ENCODE results near the gene EXOC6B.

DNA sequence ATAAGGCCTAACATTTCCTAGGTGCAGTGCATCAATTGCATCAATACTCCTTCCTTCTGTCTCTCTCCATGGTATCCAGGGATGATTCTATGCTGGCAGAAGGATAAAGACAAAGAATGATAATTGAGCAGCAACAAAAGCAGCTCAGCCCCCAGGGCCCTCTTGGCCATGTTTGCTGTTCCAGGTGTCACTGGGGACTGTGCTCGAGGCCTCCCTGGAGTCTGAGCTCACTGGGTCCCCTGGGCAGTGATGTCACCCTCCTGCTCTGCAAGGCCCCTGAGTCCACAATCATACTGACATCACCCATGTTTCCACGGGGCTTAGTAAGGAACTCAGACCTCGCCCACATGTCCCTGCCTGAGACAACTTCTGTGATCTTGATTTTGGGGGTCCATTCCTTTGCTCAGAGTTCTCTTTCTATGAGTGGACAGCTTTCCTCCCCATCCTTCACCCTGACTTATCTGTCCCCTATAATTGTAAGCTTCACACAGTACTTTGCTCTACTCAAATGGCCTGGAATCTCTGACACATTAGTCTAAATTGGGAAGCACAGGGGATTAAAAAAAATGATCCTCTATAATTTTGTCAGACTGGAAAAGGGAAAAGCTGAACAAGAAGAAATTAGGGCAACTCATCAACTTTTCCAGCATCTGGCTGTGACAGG lies 15.8 kb upstream of the EXOC6B start:
- TF ChIP-seq POLR2A (IDR thresholded peaks at IDR 0.05; ENCODE audit: low read depth, low read length) (no peak), POLR2AphosphoS5 (IDR thresholded peaks at IDR 0.05; ENCODE audit: low read depth, low read length) (no peak), TAF1 (IDR thresholded peaks at IDR 0.05; ENCODE audit: low read depth, low read length) (no peak), SPI1 (IDR thresholded peaks at IDR 0.05; ENCODE audit: low read depth, low read length) (no peak)

Data from GM12891 (cell line).